NCI-H2171 treated with DMSO at 0.1 percent for 48 hours (cell line): ENCODE measurements around the gene TREML2.
"Not testable (repeated sequence)": the region's sequence is repeated elsewhere in the genome, so short reads cannot be mapped to it uniquely, and the experiment has no call there.

Source experiments
- DNase-seq: peaks from one replicate; lab custom pipeline; 2025; lab: John Stamatoyannopoulos, UW

Gene TREML2

DNA sequence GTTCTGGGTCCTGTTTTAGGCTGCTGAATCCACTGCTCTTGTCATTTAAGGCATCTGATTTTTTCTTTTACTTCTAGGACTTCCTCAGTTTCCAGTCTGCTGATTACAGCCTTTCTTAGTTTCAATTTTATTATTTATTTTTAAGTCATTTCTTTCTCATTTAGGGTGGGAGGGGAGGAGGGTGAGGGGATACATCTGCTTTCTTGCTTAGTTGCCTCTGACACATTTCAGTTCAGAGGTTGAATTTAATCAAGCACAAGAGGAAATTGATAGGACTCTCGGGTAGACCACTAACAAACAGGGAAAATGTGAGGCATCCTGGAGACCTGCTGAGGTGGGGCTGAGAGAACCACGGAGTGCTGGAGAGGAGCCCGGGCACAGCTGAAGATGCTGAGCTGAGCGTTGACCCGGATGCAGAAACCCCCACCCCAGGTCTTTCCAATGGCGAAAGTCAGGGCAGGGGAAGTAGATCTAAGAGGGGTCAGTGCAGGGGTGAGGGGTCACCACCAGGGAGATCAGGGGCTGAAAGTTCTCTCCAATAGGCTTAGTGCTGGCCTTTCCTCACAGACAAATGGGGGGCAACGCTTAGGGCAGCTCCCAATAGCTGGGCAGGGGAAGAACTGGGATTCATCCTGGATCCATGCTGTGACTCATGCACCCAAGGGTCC lies 7.6 kb upstream of the TREML2 start:
- DNase-seq: no peak

DNA sequence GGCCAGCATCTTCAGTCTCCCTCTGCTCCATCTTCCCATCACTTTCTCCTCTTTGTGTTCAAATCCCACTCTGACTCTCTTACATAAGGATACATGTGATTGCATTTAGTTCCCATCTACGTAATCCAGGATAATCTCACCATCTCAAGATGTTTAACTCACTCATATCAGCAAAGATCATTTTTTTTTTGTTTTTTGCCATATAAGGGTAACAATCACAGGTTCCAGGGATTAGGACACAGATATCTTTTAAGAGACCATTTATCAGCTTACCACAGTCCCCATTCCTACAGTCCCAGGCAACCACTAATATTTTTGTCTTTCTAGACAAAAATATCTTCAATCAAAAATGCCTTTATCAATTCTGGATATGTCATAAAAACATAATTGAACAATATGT lies 3.2 kb upstream of the TREML2 start:
- no peak for DNase-seq

DNA sequence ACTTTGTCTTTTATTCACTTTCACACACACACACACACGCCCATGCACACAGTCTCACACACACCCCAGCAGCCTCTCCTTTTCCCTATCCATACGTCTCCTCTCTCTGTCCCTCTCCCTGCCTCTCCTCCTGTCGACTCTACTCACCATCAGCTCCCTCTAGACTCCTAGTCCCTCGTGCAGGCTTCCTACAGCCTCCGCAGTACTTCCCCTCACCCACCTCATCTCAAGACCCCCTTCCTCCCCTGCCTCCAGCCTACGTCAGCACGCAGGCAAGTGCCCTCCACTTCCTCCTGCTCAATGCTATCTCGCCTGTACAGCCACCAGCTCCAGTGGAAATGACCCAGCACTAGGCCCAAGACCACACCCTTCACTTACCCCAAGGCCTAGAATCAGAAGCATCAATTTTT lies 820 bp upstream of the TREML2 start:
- no peak for DNase-seq

DNA sequence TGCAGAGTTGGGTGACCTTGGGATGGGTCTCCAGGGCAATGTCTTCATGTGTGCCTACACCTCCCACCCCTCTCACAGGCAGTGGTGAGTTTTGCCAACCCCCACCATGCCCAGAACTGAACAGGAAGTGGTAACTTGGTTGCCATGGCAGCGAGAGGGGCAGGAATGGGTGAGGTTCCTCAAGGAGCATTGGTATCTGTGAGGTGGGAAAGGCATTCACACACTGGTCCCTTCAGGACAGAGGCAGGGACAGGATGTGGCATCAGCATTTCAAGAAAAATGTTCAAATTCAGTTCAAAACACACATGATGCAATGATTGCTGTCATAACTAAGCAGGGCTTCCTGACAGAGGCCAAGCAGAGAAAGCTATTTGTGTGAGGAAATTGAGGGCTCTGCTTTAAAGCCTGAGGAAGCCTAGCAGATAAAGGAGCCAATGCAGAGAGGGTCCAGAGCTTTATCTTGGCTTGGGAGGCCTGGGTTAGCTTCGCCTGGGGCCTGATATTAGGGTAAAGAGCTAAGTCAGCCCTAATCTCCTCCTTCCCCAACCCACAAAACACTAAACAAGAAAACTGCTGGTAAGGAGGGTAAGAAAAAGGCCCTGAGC lies 551 bp downstream of the TREML2 start:
- no peak for DNase-seq

DNA sequence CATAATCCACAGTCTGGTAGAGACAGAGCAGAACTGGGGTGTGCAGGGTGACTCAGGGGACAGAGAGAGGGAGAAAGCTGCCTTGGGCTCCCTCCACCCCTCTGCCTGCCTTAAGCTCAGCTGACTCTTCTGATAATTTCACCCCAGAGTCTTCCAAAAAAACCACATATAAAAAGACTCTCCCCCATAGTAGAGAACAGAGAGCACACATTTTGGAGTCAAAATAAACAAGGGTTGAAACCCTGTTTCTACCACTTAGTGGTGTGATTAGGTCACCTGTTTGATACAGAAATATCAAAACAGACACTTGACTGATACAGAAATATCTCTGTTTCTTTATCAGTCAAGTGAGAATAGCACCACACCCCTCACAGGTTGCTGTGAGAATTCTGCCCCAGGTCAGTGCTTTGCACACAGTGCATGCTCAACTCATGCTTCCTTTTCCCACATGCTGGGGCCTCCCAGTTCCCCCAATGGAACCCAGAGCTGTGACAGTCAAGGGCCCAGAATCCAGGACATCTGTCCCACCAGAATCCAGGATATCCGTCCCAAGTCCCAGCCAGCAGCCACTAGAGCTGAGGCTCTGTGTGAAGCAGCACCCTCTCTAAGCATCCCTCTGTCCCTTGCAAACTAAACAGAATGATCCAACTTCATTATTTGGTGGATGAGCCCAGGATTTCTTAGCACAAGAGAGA lies 1.2 kb downstream of the TREML2 start:
- DNase-seq: no peak

DNA sequence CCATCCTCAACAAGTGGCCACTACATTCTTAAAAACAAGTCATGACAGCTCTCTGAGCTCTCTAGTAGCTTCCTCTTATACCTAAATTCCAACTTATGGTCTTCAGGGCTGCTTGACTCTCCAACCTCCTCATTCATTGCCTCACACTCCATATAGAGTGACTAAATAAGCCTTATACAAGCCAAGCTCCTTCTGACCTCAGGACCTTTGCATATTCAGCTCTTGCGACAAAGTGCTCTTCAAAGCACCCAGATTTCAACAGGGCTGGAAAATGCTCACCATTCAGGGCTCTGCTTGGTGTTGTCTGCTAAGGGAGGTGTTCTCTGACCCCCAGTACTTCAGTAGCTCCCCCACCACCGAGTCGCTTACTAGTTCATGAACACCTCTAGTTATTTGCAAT lies 3.7 kb downstream of the TREML2 start:
- DNase-seq: no peak

DNA sequence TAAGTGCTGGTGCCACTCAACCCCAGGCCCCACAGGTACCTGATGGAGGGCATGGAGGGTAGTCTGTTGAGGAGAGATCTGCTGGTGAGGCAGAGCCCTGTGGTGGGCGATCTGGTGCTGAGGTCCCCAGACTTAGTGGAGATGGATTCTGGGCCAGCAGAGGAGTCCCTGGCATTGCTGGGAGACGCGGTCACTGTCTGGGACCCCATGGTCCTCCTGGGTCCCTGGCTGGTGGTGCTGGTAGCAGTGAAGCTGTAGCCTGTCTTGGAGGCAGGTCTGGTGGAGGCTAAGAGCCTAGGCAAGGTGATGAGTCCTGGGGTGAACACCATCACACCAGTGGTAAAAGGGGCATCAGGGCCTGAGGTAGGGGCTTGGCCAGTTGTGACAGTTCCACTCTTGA lies 6.6 kb downstream of the TREML2 start:
- no peak for DNase-seq

DNA sequence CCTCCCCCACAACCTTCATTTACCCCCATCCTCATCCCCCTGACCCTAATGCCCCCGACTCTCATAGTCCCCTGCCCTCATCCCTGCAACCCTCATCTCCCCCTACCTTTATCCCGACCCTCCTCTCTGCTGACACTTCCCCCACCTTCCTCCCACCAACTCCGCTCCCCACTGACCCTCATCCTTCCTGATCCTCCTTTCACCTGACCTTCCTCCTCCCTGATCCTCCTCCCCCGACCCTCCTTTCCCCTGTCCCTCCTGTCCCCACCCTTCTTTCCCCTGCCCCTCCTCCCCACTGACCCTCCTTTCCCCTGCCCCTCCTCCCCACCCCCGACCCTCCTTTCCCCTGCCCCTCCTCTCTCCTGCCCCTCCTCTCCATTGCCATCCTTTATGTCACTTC lies 7.1 kb downstream of the TREML2 start:
- no peak for DNase-seq

DNA sequence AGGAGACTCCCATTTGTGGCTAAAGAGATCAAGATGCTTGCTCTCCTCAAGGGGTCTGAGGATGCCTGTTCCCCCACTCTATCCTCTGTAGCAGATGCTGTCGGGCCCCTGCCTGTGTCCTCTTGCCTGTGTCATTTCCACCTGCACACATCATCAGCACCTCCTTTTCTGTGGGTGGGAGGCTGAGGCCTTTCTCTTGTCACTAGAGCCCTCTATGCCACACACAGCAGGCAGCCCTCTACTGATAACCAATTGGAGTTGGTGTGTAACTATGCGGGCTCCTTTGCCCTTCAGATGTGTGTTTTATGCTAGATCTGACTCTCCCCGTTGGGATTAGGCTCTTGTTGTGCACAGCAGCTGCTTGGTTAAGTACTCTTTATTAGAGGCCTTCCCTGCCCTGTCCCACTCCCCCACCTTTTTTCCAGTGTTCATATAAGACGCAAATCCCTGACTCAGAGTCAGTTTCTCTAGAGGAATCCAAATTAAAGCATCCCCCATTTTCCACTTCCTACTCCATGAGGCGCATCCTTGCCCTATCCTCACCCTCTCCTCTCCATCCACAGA lies 7.7 kb downstream of the TREML2 start:
- DNase-seq: no peak

DNA sequence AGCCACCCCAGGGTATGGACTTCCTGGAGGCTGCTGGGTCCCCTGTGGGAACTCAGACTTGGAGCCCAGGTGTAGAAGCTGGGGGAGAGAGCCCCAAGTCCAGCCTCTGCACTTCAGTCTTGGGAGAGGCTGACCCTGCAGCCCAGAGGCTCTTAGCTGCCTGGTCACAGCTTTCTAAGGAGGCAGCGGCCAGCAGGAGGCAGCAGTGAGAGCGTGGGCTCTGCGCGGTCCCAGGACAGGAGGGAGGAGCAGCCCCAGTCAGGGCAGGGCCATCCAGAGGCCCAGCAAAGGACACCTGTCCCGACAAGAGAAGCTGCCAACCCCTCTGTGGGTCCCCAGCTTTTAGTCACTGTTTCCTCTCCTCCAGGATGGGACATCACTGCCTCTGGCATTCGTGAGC lies 9.4 kb downstream of the TREML2 start:
- no peak for DNase-seq

DNA sequence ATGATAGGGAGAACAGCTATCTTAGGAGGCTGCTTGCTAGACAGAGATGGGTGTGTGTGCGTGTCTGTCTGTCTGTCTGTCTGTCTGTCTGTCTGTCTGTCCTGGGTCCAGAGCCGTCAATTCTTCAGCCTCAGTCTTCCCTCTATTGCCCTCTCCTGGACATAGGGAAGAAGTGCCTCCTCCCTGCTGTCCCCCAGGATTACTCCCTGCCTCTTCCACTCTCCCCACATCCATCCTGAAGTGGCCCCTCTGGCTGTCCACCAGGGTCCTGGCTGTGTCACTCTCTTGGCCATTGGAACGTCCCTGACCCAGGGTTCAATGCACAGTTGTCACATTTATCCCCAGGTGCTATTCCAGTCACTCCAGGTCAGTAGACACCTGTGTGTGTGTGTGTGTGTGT lies 10.2 kb downstream of the TREML2 start:
- DNase-seq: no peak

DNA sequence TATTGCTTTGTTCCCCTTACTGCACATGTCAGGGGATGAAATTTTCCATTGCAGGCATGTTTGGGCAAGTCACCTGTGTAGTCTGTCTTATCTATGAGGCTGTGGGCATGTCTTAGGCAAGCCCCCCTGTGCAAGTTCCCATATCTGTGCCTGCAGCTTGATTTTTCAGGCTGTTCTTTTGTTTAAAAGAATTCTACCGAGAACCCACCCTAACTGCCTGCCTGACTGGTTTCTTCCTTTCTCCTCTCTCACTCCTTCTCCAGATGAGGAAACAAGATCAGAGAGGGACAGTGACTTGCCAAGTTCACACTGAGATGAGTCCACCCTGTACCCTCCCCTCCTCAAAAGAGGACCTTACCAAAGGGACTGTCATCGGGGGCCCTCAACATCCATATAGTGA lies 11.0 kb downstream of the TREML2 start:
- no peak for DNase-seq

DNA sequence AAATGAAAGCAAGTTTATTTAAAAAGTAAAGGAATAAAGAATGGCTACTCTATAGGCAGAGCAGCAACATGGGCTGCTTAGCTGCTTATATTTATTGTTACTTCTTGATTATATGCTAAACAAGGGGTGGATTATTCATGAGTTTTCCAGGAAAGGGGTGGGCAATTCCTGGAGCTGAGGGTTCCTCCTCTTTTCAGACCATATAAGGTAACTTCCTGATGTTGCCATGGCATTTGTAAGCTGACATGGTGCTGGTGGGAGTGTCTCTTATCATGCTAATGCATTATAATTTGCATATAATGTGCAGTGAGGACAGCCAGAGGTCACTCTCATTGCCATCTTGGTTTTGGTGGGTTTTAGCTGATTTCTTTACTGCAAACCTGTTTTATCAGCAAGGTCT lies 11.9 kb downstream of the TREML2 start:
- not testable (repeated sequence) for DNase-seq

DNA sequence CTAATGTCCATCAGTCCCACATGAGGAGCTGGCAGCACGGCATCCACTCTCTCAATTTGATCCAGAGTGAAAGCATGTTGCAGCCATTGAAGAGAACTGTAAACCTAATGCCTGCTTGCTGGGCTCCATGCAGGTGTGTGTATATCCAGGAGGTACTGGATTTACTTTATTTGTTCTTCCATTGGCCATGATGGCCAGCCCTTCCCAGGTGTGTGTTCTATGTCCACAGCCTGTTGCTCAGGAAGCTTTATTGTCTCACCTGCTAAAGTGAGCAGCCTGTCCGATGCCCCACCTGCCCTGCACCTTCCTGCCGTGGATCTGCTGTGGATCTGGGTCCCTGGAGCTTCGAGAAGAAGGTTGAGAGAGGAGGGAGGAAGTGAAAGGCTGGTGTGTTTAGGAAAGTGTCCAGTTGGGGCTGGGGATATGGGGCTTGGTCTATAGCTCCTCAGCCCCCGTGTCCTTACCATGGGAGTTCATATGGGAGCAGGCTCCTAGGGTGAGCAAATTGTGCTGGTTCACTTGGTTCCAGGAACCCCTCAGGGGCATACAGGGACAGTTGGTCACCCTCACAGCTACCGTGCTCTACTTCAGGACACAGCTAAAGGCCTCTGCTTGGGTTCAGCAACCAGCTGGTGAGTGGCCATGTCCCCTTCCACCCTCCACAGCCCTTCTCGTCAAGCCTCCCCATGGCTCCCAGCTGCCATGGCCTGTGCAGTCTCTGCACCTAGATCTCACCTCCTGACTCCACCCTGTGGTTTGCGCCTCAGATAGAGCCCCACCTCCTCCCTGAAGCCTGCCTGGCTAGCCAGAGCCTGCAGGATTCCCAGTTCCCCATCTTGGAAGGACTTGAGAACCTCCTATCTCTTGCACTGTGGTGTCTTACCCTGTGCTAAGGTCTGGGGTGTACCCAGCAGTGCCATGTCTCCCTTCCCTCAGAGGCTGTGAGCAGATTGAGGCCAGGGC lies 12.7 kb downstream of the TREML2 start:
- no peak for DNase-seq

DNA sequence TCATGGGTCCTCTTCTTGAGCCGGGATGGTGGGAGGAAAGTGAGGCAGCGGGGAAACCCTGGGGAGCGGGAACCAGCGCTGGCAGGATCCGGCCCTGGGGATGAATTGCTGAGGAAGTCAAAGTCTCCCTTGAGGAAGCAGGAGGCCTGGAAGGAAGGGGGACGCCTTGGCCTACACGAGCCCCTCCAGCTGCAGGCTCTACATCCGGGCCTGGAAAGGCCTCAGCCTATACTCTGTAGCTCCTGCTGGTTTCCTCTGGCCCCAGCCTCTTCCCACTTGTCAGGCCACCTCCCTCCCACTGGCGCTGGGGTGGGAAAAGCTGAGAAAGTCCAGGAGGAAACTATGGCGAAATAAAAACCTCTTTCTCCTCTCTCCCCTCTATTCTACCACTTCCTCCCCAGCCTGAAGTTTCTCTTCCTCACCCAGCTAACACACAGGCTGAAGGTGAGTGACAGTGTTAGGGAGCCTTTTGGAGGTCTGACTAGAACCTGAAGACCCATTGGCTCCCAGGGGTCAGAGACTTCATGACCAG lies 14.9 kb downstream of the TREML2 start:
- no peak for DNase-seq

DNA sequence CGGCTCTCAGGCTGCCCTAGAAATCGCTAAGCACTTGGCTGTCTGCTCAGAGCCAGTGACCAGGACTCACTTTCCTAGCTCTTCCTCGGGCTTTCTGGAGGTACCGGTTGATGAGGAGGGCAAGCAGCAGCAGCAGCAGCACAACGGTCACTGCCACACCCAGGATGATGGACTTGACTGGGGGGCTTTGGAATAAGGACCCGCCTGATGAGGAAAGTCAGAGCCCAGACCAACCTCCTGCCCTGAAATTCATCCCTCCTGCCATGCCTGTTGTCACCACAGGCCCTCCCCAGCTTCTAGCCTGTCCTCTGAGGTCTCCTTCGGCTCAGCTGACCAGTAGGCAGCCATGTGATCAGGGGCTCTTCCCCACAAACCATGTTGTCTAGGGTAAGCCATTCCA lies 16.2 kb downstream of the TREML2 start:
- DNase-seq: no peak

DNA sequence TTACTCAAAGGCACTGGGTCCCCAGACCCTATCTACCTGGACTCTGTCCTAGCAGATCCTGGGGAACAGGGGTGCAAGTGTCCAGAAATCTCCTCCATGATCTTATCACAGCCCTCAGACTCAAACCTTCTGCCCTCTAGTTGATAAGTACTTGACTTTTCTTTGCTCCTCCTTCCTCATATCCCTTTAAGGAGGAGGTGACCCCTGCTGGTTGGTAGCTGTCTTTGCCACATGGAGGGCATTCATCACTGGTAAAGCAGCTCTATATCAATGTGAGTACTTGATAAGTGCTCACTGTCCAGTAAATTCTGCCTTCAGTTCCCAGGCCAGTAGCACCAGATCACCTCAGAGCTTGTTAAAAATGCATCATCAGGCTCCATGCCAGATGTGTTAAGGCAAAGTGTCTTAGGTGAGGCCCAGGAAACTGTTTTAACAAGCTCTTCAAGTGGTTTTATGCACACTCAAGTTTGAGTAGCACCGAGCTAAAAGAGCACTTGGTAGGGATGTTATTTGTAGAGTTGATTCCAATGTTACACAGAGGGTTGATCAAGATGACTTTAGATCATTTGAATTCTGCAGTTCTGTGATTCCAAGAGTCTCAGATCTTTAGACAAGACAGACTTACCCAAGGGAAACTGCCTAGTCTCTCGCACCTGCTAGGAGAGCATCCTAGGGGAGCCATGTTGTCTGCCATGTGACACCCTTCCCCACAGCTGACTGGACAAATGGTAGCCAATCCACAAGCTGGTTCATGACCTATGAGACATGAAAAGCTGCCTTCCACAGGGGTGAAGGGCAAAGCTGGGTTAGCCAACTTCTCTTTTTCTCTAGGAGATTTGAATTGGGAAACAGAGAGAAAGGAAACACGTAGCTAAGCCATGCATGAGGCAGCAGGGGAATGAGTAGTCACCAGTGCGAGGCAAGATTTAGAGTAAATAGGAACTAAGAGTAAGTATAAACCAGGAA lies 18.6 kb downstream of the TREML2 start:
- peak; percentile 52 for DNase-seq

DNA sequence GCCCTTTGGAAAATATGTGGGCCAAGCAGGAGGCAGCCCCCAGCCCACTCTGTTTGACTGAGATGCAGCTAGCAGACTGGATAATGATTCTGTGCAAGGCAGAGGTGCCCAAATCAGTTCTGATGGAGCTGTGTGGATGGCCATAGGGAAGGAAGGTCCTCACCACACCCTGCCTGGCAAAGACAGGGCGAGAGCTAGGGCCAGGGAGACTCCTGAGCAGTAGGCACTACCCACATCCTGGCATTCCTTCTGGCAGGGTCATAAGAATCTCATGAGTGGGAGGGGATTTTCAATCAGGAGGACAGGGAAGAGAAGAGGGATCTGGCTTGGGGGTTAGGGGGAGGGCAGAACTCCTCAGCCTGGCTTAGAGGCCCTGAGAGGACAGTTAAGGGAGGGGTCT lies 19.4 kb downstream of the TREML2 start:
- no peak for DNase-seq

DNA sequence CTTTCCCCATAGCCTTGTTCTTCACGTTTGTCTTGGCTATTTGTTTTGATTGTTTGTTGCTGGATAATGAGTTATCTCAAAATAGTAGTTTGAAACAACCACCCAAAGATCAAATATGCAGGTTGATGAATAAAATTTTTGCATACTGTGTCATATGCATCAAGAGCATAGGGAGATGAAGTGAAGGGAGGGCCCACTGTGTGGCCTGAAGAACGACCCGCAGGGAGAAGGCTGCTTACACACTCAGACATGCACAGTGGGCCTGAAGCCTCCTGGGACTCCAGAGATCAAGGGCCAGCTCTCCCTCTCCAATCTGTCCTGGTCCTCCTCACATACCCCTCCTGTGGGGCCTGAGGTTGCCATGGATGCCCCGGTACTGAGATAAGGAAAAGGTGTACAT lies 21.8 kb downstream of the TREML2 start:
- DNase-seq: no peak

DNA sequence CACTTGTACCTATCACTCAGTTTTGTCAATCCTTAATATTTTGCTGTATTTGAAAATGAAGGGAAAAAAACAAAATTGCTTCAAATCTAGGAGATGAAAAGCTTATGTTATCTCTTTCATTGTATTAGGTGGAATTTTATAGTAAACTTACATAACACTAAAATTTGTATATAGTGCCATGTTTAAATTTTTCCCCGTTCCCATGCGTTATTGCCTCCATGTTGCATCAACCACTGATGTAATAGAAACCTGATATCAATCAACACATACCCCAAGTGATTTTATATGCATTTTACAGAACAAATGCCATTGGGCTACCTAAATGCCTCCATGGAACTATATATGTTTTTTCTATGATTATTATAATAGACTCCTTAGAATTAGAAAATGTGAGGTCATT lies 23.3 kb downstream of the TREML2 start:
- no peak for DNase-seq

DNA sequence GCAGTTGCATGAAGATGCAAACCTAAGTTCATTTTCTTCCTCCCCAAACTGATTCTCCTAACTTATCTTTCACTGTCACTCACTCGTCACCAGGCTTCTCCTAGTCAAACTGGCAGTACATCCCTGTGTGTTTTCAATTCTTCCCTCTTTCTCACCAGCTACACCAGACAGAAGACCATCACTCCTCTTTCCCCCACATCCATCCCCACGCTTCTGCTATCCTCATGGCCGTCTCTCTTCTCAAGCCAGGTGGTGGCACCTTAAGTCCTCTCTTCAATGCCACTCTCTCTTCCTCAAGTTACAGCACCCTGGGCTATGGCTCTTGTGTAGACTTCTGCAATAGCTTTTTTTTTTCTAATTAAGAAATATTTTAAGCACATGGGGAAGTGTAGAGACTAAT lies 23.7 kb downstream of the TREML2 start:
- DNase-seq: no peak
